Activated CD4-positive, CD25-positive, alpha-beta regulatory T cell treated with anti-CD3 and anti-CD28 coated beads, Interleukin-2, amount 50 U/mL, for 16 hours (primary cell): ENCODE data around the gene BARHL1.
"Not testable (repeated sequence)": the region's sequence is repeated elsewhere in the genome, so short reads cannot be mapped to it uniquely, and the experiment has no call there.

Source experiments
- DNase-seq: peaks from one replicate; pipeline ENCODE4 v3.0.0-alpha.2; 2020; ENCODE audit warnings: low read depth, low spot score

The BARHL1 gene

DNA sequence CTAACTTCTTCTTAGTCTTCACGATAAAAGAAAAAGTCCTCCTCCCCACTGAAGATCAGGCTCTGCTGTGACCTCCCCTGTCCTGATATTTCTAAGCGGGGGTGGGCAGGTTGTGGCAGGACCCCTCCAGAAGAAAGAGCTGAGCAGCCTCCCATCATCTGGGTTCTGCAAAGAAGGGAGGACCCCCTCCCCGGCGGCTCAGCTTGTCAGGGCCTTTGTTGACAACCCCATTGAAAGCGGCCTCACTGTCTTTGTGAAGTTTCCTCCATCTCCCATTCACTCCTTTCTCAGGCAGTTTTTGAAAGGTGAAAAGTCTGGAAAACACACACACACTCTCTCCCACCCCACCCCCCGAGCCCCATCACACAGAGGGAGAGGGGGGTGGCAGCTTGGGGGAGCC is 26.2 kb upstream of the BARHL1 start:
- DNase-seq, result no peak

DNA sequence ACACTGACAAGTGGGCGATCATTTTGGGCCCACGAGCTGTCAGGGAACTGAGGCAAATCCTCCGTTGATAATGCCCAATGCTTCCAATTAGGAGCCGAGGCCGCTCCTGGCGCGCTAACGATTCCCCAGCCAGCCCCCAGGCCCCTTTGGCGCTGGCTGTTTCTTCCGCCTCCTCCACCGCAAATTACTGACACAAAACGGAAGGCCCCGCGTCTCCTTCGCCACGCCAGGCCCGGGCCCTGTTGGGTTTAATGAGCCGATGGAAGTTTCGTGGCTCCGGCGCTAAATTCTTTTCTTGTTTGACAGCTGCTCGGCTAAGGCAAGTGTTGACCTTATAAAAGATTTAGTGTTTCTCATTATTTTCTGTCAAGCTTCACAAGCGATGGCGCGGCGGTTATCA is 25.7 kb upstream of the BARHL1 start:
- no peak for DNase-seq

DNA sequence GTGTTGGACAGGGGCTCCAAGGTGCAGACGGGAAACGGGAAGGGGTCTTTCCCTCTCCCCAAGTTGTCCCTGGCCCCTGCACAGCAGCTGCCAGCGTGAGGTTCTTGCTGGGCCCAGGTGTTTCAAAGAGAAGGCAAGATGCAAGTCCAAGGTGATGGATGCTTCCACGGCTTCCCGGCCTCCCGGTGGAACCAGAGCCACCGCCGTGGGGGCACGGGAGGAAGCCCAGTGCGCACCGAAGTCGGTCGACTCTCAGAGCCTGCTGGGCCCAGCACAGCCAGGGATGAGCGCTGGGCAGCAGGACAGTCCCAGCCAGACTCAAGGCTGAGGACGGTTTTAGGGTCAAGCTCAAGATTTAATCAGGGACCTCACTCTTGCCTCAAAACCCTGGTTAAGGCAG is 25.2 kb upstream of the BARHL1 start:
- no peak for DNase-seq

DNA sequence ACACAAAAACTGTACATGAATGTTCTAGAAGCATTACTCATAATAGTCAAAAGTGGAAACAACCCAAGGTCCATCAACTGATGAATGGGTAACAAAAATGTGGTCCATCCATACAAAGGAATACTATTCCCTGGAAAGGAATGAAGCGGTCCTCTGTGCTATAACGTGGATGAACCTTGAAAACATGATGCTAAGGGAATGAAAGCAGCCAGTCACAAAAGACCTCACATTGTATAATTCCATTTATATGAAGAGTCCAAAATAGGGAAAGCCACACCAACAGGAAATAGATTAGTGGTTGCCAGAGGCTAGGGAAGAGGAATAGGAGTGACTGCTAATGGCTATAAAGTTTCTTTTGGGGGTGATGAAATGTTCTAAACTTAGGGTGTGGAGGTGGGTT is 22.7 kb upstream of the BARHL1 start:
- DNase-seq, result no peak

DNA sequence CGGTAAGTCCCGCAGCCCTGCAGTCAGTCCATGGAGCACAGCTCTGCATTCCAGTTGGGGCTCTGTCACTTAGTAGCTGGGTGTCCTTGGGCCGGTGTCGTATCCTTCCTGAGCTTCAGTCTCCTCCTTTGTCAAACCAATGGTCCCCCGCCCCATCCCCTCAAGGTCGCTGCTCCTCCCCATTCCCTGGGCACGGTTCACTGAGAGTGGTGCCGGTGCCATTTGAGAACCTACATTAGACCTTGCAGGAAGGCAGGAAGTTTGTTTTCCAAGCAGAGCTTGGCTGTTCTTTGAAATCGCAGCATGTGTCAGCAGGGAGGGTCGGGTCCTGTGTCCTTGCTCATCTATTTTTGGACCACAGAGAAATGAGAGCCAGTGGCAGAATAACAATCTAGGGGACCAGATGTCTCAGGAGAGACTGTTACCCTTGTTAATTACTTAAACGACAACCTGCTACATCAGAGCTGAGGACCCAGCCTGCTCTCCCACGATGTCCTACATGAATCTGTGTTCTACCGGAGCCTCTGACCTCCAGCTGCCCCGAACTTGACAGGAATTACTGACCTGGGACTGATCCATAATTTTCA is 21.7 kb upstream of the BARHL1 start:
- no peak for DNase-seq

DNA sequence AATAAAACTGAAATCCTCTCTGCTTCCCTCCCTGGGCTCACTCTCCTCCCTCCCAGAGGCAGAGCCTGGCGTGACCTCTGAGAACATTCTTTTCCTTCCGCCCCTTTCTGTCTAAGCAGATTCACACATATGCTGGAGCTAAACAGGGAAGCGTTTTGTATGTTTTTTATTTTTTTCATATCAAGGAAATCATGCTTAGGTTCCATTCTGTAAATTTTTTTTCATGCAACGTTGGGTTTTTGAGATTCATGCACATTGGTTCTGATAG is 20.2 kb upstream of the BARHL1 start:
- DNase-seq, result no peak

DNA sequence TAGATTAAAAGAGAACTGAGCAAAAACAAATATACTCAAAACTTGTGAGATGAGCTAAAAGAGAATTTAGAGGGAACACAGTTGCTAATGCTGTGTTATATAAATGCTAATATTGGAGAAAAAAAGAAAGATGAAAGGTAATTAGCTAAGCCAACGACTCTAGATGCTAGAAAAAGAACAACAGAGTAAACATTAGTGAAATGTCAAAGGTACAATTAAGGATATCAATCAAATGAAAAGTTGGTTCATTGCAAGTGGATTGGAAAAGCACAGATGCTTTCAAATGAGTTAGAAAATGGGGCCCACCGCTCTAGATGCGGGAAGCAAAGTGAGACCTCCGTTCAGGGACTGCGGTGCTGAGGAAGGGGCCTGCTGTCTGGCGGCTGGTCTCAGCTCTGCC is 17.9 kb upstream of the BARHL1 start:
- no peak for DNase-seq

DNA sequence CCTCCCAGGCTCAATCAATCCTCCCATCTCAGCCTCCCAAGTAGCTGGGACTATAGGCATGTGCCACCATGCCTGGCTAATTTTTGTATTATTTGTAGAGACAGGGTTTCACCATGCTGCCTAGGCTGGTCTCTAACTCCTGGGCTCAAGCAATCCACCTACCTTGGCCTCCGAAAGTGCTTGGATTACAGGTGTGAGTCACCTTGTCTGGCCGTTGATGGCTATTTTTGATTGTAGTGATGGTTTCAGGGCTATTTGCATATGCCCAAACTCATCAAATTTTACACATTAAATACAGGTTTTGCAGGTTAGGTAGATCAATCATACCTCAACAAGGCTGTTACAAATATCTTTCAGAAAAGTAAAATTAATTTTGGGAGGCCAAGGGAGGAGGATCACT is 13.6 kb upstream of the BARHL1 start:
- not testable (repeated sequence) for DNase-seq

DNA sequence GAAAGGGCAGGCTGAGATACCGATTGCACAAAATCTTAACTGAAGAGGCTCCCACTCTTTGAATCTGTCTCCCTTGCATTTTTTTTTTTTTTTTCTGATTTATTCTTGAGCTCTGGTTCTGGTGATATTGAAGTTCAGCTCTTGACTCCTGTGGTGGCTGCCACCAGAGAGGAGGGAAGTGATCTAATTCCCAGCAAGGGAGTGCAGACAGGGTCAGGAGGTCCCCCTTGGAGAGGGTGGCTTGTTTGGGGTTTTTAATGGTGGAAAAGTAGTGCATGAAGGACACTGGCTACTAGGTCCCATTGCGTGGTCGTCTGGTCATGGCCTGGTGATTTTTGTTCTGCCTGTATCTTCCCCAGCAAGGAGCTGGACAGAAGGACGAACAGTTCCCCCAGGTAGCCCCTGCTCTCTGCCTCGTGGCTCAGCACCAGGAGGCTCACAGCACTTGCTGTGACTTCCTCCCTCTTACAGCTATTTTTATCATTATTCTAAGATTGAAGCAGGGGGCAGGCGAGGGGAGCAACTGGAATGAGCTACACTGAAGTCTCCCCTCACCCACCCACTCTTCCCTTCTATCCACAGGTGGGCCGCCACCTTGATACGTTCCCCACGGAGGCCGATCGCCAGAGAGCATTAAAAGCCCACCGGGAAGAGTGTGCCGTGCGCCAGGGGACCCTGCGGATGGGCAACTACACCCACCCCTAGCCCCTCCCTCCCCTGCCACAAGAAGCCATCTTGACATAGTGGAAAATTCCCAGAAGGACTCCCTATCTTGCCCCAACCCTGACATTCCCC is 10.4 kb upstream of the BARHL1 start:
- DNase-seq, result no peak

DNA sequence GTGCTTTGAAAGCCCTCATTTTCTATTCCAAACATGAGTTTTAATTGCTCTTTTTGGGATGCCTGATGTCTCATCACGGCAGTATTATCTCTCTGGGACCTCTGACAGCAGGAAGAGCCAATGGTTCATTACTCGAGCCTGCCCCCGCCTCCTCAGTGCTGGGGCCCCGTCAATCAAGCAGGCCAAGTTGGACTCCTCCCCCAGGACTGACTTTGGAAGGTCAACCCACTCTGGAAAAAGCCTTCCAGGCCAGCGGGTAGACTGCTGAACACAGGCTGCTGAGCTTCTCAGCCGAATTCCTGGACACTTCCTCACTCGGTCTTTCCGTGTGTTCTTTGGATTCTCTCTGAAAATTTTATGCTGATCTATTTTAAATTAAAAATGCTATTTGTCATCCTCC is 9.5 kb upstream of the BARHL1 start:
- no peak for DNase-seq

DNA sequence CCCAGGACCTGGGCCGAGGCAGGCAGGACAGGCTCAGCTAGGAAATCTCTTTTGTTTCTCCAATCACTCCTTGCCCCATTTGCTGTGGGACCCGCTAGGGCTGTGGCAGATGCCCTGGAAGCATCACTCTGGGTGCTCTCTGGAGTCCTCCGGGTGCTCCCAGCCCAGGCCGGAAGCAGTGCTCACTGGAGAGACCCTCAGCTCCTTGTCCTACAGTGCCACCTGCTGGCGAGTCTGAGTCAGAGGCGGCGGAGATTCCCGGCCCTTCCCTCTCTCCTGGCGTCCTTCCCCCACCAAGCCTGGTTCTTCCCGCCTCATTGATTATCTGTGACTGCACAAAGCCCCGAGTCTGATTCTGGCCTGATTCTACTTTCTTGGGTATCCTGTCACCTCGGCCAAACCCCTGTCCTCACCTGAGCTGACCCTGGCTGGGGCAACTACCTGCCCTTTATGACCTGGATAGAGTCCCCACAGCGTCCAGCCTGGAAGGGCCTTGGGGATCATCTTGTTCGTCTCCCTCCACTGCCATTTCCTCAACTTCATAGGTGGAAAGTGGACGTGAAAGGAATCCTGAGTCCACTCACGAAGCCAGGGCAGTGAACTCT is 7.3 kb upstream of the BARHL1 start:
- DNase-seq, result no peak

DNA sequence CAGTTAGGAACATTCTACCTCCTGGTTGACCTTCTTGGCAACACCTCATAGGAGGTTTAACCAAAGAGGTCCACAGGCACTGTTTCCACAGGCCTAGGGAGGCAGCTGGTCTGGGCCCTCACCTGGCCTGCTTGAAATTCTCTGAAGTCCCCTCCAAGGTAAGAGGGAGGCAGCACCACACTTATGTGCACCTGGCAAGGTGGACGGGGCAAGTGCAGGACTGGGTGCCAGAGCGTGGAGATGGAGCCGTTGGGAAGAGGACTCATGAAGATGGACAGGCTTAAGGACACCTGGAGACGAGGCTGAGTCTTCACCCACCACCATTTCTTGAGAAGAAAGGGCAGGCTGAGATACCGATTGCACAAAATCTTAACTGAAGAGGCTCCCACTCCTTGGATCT is 6.6 kb upstream of the BARHL1 start:
- no peak for DNase-seq

DNA sequence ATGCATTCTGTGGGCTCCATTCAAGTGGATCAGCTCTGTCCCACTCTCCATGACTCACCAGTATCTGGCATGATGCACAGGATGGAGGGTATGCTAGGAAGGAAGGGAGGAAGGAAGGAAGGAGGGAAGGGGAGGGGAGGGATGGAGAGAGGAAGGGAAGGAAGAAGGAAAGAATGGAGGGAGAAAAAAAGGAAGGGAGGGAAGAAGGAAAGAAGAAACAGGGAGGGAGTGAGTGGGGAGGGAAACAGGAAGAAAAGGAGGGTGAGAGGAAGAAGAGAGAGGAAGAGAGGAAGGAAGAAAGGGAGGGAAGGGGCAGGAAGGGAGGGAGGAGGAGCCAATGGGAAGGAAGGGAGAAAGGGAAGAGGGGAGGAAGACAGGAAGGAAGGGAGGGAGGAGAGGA is 5.3 kb upstream of the BARHL1 start:
- DNase-seq, result no peak

DNA sequence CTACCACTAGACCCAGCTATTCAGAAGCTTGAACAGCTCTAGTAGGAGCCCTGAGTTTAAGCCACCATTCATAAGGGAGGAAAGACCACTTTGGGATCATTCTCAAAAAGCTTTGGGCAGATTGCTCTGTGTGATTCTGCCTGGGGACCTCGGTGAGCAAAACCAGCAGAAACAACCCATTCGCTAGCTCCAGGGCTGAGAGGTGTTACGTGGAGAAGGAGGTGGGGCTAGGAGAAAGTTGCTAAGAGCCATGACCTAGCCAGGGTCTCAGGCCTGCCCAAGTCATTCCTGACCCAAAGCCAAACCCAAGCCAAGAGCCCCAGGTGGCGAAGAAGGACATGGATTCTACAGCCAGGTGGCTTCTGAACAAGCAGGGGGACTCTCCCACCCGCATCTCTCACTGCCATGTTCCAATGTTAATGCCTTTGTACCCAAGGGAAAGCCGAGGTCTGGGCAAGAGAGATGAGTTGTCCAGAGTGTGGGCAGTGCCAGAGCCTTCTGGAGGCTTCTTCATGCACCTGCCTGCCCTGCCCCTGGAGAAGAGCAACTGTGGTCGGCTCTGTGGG is 4.0 kb upstream of the BARHL1 start:
- no peak for DNase-seq

DNA sequence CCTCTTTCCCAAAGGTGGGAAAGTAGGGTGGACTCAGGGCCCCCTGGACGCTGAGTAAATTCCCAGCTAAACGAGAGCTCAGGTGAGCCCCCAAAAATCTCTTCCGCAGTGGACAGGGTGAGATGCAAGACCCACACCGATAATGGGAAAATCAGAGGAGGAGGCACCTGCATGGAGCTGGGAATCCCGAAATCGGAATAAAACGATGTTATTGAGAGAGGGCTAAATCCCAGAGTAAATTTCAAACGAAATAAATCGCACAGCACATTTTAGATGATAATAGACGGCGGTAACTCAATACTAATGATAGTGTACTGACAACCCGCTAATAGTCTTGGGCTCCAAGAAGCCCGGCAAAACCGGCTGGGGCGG is 3.0 kb upstream of the BARHL1 start:
- DNase-seq, result no peak

DNA sequence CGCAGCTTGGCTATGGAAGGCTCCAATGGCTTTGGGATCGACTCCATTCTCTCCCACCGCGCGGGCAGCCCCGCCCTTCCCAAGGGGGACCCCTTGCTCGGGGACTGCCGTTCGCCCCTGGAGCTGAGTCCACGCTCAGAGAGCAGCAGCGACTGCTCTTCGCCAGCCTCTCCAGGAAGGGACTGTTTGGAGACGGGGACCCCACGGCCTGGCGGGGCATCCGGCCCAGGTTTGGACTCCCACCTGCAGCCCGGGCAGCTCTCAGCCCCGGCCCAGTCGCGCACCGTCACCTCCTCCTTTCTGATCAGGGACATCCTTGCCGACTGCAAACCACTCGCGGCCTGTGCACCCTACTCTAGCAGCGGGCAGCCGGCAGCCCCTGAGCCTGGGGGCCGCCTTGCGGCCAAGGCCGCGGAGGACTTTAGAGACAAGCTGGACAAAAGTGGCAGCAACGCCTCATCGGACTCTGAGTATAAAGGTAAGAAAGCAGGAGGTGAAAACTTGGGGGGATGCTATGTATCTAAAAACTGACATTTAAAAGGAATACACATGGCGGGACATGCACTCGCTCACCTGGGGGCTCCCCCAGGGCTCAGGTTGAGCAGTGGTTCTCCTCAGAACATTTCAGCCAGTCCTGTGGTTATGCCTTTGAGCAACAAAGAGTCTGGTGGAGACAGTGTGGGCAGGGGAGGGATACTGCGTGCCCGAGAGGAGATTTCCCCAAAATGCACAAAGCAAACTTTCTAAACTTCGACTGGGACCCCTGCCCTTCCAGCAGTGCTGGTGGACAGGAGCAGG is 579 bp downstream of the BARHL1 start:
- DNase-seq, result no peak

DNA sequence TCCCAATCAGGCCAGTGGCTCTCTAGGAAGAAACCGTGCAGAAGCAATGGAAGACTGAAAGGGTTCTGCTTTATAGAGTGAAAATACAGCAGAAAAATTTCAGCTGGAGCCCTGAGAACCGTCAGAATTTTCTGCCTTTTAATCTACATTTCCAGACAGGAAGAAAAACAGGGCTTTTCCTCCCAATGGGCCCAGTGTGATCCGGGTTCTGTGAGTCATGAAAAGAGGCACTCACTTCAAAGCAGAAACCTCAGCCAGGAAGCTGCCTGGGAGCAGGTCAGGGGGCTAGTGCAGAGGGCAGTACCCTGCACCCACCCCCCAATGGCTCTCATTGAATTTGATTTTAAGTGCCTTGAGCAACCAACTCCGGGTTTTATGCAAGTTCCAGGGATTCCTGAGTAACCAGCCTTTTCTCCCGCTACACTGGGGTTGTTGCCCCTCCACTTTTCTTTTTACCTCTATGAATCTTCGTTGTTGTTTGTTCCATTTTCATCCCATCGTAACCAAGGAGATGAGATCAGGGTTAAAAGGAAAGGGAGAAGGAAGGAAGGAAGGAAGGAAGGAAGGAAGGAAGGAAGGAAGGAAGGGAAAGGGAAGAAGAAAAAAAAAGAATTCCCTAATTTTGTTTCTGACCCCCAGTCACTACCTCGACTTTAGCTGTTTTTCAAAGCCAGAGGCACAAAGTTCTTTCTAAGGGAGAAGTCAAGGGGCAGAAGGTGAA is 1.3 kb downstream of the BARHL1 start:
- no peak for DNase-seq

DNA sequence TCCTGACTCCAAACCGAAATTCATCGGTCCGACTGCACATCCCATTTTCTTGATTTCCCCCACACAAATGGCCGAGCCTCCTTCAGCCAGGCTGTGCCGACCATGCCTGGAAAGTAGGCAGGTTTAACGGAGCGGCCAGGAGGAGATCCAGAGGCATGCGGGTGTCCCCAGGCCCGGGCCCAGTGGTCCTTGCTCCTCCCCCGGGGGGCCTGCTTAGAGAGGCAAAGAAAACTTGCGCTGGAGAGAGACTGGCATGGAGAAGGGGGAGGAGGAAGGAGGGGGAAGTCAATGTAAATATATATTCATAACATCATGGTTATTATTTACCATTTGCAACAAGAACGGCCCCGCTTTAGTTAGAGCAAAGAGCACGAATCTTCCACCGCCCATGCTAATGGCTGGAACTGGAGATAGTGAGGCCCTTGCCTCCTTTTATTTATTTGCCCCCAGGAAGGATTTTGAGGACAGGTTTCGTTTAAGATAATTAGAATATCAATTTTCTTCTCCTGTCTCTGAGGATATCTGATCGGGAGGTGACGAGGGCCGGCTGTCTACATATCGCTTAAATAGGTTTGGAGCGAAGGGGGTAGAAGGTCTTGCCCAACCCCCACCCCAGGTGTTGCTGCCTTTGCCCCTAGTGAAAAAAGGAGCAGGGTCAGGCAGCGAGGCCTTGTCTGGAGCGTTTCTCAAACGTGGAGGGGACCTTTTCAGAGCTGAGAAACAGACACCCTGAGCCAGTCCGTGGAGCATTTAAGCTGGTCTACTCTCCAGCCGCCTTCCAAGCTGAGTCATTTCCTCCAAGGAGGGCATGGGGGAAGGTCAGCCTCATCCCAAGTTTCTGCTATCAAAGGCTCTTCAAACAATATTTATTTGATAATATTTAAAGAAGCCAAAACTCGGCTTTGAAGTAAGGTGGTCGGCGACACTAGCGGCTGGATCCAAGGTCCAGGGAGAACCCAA is 2.5 kb downstream of the BARHL1 start:
- no peak for DNase-seq

DNA sequence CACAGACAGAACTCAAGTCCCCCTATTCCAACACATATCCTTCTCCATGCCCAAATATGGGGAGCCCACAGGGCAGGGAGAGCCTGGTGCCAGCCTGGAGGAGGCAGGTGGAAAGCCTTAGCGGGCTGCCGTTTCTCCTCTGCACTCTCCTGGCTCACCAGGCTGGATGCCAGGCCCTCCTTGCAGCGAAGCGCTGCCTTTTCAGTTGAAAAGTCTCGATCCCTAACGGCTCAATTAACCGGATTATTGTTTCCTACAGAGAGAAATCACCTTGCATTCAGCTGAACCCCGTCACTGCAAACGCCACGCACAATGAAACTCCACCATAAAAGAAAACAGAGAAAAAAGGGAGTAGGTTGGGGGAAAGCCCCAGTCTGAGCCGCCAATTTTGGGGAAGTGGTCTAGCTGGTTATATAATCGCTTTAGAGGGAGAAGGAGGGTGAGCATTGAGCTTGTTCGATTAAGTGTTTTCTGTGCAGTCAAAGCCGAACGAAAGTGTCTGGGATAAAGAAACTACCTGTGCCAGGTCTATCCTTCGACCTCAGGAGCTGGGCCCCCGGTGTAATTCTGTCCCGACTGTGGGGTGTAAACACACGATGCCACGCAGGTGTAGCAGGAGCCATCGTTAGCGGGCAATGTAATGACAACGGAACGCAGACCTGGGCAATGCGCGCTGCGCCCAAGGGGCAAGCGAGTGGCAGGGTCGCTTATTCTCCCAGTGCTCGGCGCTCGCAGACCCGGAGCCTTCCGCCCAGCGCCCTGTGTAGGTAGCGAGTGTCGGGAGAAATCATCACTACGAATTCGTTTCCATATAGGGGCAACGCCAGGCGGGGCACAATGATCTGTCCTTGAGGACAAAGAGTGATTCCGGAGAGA is 3.8 kb downstream of the BARHL1 start:
- no peak for DNase-seq
